Loucy (cell line): ENCODE results near the gene SLC22A3.

ENCODE experiments used
- H2AFZ ChIP-seq: fragments of 200-600 bp; sonication (generic); 2 replicates; pipeline ENCODE4 v1.6.0; 2016; ENCODE audit warnings: antibody characterized with exemption, mild to moderate bottlenecking, low read length, moderate library complexity
- H3F3A ChIP-seq: fragments of 200-600 bp; 2 replicates; pipeline ENCODE4 v1.6.0; 2016; ENCODE audit warnings: antibody characterized with exemption, low read depth, mild to moderate bottlenecking
- H3K27me3 ChIP-seq: fragments of 200-600 bp; sonication (generic); 2 replicates; pipeline ENCODE4 v1.6.1; 2014; ENCODE audit warnings: low read length, mild to moderate bottlenecking; ENCODE audit not compliant: insufficient read depth, poor library complexity, severe bottlenecking
- H3K36me3 ChIP-seq: fragments of 200-600 bp; sonication (generic); 2 replicates; pipeline ENCODE4 v1.6.1; 2016; ENCODE audit warnings: low read length; ENCODE audit not compliant: insufficient read depth
- H3K4me1 ChIP-seq: fragments of 200-600 bp; sonication (generic); 2 replicates; pipeline ENCODE4 v1.5.1; 2014; ENCODE audit warnings: low read length, mild to moderate bottlenecking; ENCODE audit not compliant: insufficient read depth, poor library complexity, severe bottlenecking
- H3K4me2 ChIP-seq: fragments of 200-600 bp; sonication (generic); 2 replicates; pipeline ENCODE4 v1.6.0; 2014; ENCODE audit warnings: antibody characterized with exemption, low read length, low read depth, mild to moderate bottlenecking; ENCODE audit not compliant: poor library complexity, severe bottlenecking
- H3K4me3 ChIP-seq: fragments of 200-600 bp; sonication (generic); 2 replicates; pipeline ENCODE4 v1.5.1; 2014; ENCODE audit warnings: low read length, mild to moderate bottlenecking, mixed read lengths; ENCODE audit not compliant: poor library complexity, severe bottlenecking
- H3K79me2 ChIP-seq: fragments of 200-600 bp; sonication (generic); 2 replicates; pipeline ENCODE4 v1.6.1; 2014; ENCODE audit warnings: low read length; ENCODE audit not compliant: insufficient read depth
- H3K9ac ChIP-seq: fragments of 200-600 bp; sonication (generic); 2 replicates; pipeline ENCODE4 v1.6.0; 2014; ENCODE audit warnings: mild to moderate bottlenecking, low read depth, low read length, moderate library complexity; ENCODE audit not compliant: poor library complexity, severe bottlenecking
- H3K9me2 ChIP-seq: fragments of 200-600 bp; sonication (generic); replicated peaks from 2 replicates; pipeline ENCODE4 v1.6.1; 2016; ENCODE audit warnings: low read depth, low read length, mixed read lengths
- H3K9me3 ChIP-seq: fragments of 200-600 bp; sonication (generic); 2 replicates; pipeline ENCODE4 v1.6.1; 2014; ENCODE audit warnings: mild to moderate bottlenecking, antibody characterized with exemption, low read length, low read depth; ENCODE audit not compliant: insufficient read depth
- H4K20me1 ChIP-seq: fragments of 200-600 bp; sonication (generic); 2 replicates; pipeline ENCODE4 v1.6.0; 2014; ENCODE audit warnings: antibody characterized with exemption, low read length, mild to moderate bottlenecking; ENCODE audit not compliant: insufficient read depth, poor library complexity, severe bottlenecking
- EZH2phosphoT487 ChIP-seq: fragments of 200-600 bp; IDR thresholded peaks from 2 replicates; pipeline ENCODE4 v1.6.1; 2018; ENCODE audit warnings: antibody characterized with exemption, mild to moderate bottlenecking, moderate library complexity, borderline replicate concordance
- TF ChIP-seq, protein P1 (sequence below): fragments of 200-600 bp; sonication (generic); conservative IDR thresholded peaks from 2 replicates; pipeline ENCODE4 v1.5.1; 2014; ENCODE audit warnings: mild to moderate bottlenecking, antibody characterized with exemption, low read length

Gene SLC22A3, protein sequence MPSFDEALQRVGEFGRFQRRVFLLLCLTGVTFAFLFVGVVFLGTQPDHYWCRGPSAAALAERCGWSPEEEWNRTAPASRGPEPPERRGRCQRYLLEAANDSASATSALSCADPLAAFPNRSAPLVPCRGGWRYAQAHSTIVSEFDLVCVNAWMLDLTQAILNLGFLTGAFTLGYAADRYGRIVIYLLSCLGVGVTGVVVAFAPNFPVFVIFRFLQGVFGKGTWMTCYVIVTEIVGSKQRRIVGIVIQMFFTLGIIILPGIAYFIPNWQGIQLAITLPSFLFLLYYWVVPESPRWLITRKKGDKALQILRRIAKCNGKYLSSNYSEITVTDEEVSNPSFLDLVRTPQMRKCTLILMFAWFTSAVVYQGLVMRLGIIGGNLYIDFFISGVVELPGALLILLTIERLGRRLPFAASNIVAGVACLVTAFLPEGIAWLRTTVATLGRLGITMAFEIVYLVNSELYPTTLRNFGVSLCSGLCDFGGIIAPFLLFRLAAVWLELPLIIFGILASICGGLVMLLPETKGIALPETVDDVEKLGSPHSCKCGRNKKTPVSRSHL

DNA sequence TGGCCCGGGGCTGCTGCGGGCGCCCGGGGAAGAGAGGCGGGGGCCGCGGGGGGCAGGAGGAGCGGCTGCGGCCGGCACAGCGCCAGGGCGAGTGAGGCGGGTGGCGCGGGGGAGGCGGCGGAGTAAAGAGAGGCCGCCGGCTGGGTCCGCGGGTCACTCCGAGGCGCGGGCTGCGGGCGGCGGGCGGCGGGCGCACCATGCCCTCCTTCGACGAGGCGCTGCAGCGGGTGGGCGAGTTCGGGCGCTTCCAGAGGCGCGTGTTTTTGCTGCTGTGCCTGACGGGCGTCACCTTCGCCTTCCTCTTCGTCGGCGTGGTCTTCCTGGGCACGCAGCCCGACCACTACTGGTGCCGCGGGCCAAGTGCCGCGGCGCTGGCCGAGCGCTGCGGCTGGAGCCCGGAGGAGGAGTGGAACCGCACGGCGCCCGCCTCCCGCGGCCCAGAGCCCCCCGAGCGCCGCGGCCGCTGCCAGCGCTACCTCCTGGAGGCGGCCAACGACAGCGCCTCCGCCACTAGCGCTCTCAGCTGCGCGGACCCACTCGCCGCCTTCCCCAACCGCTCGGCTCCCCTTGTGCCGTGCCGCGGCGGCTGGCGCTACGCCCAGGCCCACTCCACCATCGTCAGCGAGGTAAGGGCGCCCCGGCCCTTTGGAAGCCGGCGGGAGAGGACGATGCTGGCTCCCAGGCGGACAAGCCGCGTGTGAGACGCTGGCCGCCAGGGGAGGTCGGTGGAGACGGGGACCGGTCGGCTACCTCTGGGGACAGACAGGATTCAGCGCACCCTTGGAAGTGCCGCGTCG, at the start of gene SLC22A3:
SLC22A3 (plus strand) TSS at position 156 of the 797 bp plus-strand sequence; CDS start at position 198, 42 bp downstream.
- H3K4me1 ChIP-seq: no peaks in the 10 kb centered on the region
- H3K79me2 ChIP-seq: no peaks in the 10 kb centered on the region
- H3K36me3 ChIP-seq: no peaks in the 10 kb centered on the region
- no peak within 1 kb of the TSS for H3K9ac ChIP-seq
- H2AFZ ChIP-seq: no peak within 1 kb of the TSS
- peaks cover 2% of the 10 kb centered on the region; the same call in 1 of the 2 replicates for H3K9me3 ChIP-seq
- no peak within 1 kb of the TSS for H3K4me2 ChIP-seq
- H4K20me1 ChIP-seq: no peaks in the 10 kb centered on the region
- no peaks in the 10 kb centered on the region for H3K9me2 ChIP-seq
- H3F3A ChIP-seq: no peaks in the 10 kb centered on the region
- no peaks in the 10 kb centered on the region for H3K27me3 ChIP-seq
- no peak within 1 kb of the TSS for H3K4me3 ChIP-seq
- no peak for TF ChIP-seq EZH2phosphoT487
- TF ChIP-seq, protein P1, sequence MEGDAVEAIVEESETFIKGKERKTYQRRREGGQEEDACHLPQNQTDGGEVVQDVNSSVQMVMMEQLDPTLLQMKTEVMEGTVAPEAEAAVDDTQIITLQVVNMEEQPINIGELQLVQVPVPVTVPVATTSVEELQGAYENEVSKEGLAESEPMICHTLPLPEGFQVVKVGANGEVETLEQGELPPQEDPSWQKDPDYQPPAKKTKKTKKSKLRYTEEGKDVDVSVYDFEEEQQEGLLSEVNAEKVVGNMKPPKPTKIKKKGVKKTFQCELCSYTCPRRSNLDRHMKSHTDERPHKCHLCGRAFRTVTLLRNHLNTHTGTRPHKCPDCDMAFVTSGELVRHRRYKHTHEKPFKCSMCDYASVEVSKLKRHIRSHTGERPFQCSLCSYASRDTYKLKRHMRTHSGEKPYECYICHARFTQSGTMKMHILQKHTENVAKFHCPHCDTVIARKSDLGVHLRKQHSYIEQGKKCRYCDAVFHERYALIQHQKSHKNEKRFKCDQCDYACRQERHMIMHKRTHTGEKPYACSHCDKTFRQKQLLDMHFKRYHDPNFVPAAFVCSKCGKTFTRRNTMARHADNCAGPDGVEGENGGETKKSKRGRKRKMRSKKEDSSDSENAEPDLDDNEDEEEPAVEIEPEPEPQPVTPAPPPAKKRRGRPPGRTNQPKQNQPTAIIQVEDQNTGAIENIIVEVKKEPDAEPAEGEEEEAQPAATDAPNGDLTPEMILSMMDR: no peak

DNA sequence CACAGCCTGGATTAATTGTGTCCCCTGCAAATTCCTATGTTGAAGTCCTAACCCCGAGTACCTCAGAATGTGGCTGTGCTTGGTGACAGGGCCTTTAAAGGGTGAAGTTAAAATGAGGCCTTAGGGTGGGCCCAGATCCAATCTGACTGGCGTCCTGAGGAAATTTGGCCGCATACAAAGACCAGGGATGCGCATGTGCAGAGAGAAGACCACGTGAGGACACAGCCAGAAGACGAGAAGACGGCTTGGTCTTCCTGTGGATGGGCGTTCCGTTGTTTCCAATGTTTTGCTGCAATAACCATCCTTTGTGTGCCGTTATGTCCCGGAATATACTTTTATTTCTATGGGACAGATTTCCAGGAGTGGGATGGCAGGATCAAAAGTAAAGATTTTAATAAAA, 48.6 kb upstream of the SLC22A3 start:
- H3F3A ChIP-seq: no peaks in the 10 kb centered on the region
- H3K9me3 ChIP-seq: no peaks in the 10 kb centered on the region; the same call in 1 of the 2 replicates
- no peak overlapping the region for H2AFZ ChIP-seq
- H3K4me2 ChIP-seq: no peak overlapping the region
- H3K9me2 ChIP-seq: no peaks in the 10 kb centered on the region
- no peak overlapping the region for H3K9ac ChIP-seq
- no peak for TF ChIP-seq EZH2phosphoT487
- TF ChIP-seq, protein P1: no peak
- H3K4me1 ChIP-seq: no peaks in the 10 kb centered on the region
- no peaks in the 10 kb centered on the region for H3K79me2 ChIP-seq
- H3K27me3 ChIP-seq: no peaks in the 10 kb centered on the region
- no peaks in the 10 kb centered on the region for H3K36me3 ChIP-seq
- H3K4me3 ChIP-seq: no peak overlapping the region
- no peaks in the 10 kb centered on the region for H4K20me1 ChIP-seq

DNA sequence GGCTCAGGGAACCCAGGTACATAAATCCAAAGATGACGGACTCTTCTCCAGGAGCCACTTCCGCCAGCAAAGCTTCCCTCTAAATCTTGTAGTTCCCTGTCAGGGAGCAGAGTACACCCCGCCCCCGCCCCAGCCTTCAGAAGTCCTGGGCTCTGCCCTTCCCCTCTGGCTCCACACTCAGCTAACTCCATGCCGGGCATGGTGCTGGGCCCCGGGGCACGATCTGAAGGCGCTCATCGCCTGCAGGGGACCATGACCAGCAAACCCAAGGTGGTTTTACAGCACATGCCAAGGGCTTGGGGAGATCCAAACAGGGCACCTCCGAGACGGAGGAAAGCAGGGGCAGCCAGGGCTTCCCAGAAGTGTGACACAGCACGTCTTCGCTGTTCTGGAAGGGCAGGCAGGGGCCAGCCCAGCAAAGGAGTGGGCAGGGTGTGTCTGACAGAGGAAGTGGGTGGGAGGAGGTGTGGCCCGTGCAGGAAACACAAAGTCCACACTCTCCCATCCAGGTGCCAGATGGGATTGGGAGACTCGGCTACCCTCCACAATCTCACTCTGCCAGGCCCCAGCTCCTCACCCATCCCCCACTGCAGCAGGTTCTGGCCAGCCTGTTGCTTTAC, 48.0 kb upstream of the SLC22A3 start:
- Histone ChIP-seq H3K79me2 (no peaks in the 10 kb centered on the region), H3F3A (no peaks in the 10 kb centered on the region), H3K36me3 (no peaks in the 10 kb centered on the region), H3K27me3 (no peaks in the 10 kb centered on the region), H3K4me3 (no peak overlapping the region), H3K9me3 (no peaks in the 10 kb centered on the region; the same call in 1 of the 2 replicates), H3K4me2 (no peak overlapping the region), H2AFZ (no peak overlapping the region), H3K9me2 (no peaks in the 10 kb centered on the region), H4K20me1 (no peaks in the 10 kb centered on the region), H3K4me1 (no peaks in the 10 kb centered on the region), H3K9ac (no peak overlapping the region)
- TF ChIP-seq, protein P1: no peak
- no peak for TF ChIP-seq EZH2phosphoT487
